Neural progenitor cell (in vitro differentiated cells): Measurements from ENCODE around the gene PPFIA3. TPM values are rescaled to one million over a fixed set of nuclear protein-coding genes. Genes with fewer than 3 reads are reported as not detected.
"Not testable (repeated sequence)": the region's sequence is repeated elsewhere in the genome, so short reads cannot be mapped to it uniquely, and the experiment has no call there.

Experiments used
- DNase-seq: peaks from one replicate; pipeline ENCODE4 v3.0.0-alpha.2; 2016; ENCODE audit warnings: low spot score
- H2AFZ ChIP-seq: fragments of 200-600 bp; sonication (generic); replicated peaks from 2 replicates; pipeline ENCODE4 v1.6.1; 2016; ENCODE audit warnings: antibody characterized with exemption
- H3F3A ChIP-seq: fragments of 200-600 bp; sonication (generic); 2 replicates; pipeline ENCODE4 v1.6.1; 2016; ENCODE audit warnings: antibody characterized with exemption, low read depth
- H3K27ac ChIP-seq: fragments of 200-600 bp; sonication (generic); 2 replicates; pipeline ENCODE4 v1.5.1; 2016; ENCODE audit warnings: mild to moderate bottlenecking
- H3K27me3 ChIP-seq: fragments of 200-600 bp; sonication (generic); 2 replicates; pipeline ENCODE4 v1.6.1; 2016; ENCODE audit warnings: mild to moderate bottlenecking, moderate library complexity
- H3K36me3 ChIP-seq: fragments of 200-600 bp; sonication (generic); 2 replicates; pipeline ENCODE4 v1.5.1; 2016
- H3K4me1 ChIP-seq: fragments of 200-600 bp; sonication (generic); 2 replicates; pipeline ENCODE4 v1.6.1; 2016; ENCODE audit warnings: mixed run types
- H3K4me2 ChIP-seq: fragments of 200-600 bp; sonication (generic); 2 replicates; pipeline ENCODE4 v1.6.1; 2016
- H3K4me3 ChIP-seq: fragments of 200-600 bp; sonication (generic); 2 replicates; pipeline ENCODE4 v1.5.1; 2016
- H3K79me2 ChIP-seq: fragments of 200-600 bp; sonication (generic); 2 replicates; pipeline ENCODE4 v1.6.1; 2016; ENCODE audit warnings: low read depth
- H3K9ac ChIP-seq: fragments of 200-600 bp; sonication (generic); 2 replicates; pipeline ENCODE4 v1.6.1; 2016
- H3K9me3 ChIP-seq: fragments of 200-600 bp; sonication (generic); 2 replicates; pipeline ENCODE4 v1.5.1; 2016; ENCODE audit warnings: low read depth
- H4K20me1 ChIP-seq: fragments of 200-600 bp; sonication (generic); 2 replicates; pipeline ENCODE4 v1.6.1; 2016; ENCODE audit warnings: low read depth
- H3K27ac Mint-ChIP-seq: 3 replicates; pipeline ENCODE4 v1.8.0; 2021; ENCODE audit warnings: mixed read lengths
- H3K27me3 Mint-ChIP-seq: 2 replicates; pipeline ENCODE4 v1.8.0; 2022; ENCODE audit warnings: low read depth, mild to moderate bottlenecking, inconsistent platforms, moderate library complexity, mixed read lengths; ENCODE audit not compliant: insufficient read depth
- H3K36me3 Mint-ChIP-seq: 3 replicates; pipeline ENCODE4 v1.8.0; 2021; ENCODE audit warnings: mixed read lengths
- H3K4me1 Mint-ChIP-seq: 3 replicates; pipeline ENCODE4 v1.8.0; 2021; ENCODE audit warnings: mixed read lengths
- H3K4me3 Mint-ChIP-seq: 3 replicates; pipeline ENCODE4 v1.8.0; 2021; ENCODE audit warnings: mild to moderate bottlenecking, moderate library complexity, mixed read lengths
- H3K9me3 Mint-ChIP-seq: 3 replicates; pipeline ENCODE4 v1.8.0; 2020; ENCODE audit warnings: mixed read lengths
- CTCF ChIP-seq: fragments of 200-600 bp; sonication (generic); IDR thresholded peaks from 2 replicates; pipeline ENCODE4 v1.5.1; 2017; ENCODE audit warnings: antibody characterized with exemption, mild to moderate bottlenecking
- EZH2 ChIP-seq: fragments of 200-600 bp; sonication (generic); IDR thresholded peaks from 2 replicates; pipeline ENCODE4 v1.6.1; 2017; ENCODE audit warnings: antibody characterized with exemption, mild to moderate bottlenecking, moderate library complexity
- EZH2phosphoT487 ChIP-seq: fragments of 200-600 bp; sonication (generic); IDR thresholded peaks from 2 replicates; pipeline ENCODE4 v1.6.1; 2017; ENCODE audit warnings: antibody characterized with exemption
- total RNA-seq: library from RNA; depleted of rRNA; stranded (reverse); fragments of >200 nt; gene quantifications from 2 replicates; pipeline ENCODE4 v1.2.3, GENCODE V29; 2015; ENCODE audit warnings: low replicate concordance

PPFIA3 gene
- total RNA-seq, 1 donor from 2014 or later, result 1.8 TPM

- Mint-ChIP-seq H3K36me3 (peaks cover 9% of the 10 kb centered on the region), H3K27ac (no peak overlapping the region), H3K27me3 (peaks cover 63% of the 10 kb centered on the region), H3K4me1 (peaks cover 2% of the 10 kb centered on the region), H3K9me3 (peaks cover 17% of the 10 kb centered on the region), H3K4me3 (peak overlapping the region; percentile 14)
- TF ChIP-seq EZH2phosphoT487 (peak; percentile 21), EZH2 (no peak), CTCF (peak; percentile 42)
- no peak overlapping the region for H3K4me2 ChIP-seq
- H3K9ac ChIP-seq, result no peak overlapping the region
- H4K20me1 ChIP-seq, result peaks cover 14% of the 10 kb centered on the region
- no peak overlapping the region for H2AFZ ChIP-seq
- no peaks in the 10 kb centered on the region for H3K9me3 ChIP-seq
- no peaks in the 10 kb centered on the region for H3K4me1 ChIP-seq
- H3F3A ChIP-seq, result peaks cover 16% of the 10 kb centered on the region
- peak; percentile 60 for DNase-seq
- H3K4me3 ChIP-seq, result no peak overlapping the region
- peaks cover 64% of the 10 kb centered on the region for H3K27me3 ChIP-seq
- H3K27ac ChIP-seq, result no peak overlapping the region
- no peaks in the 10 kb centered on the region for H3K79me2 ChIP-seq
- no peaks in the 10 kb centered on the region for H3K36me3 ChIP-seq
Observed at GRCh38 chr19:49073514-49074378, 45.6 kb upstream of the PPFIA3 start.

GRCh38 chr19:49074869-49075268 lies 44.5 kb upstream of the PPFIA3 start:
- H3K9me3 ChIP-seq, H3K4me2 ChIP-seq, H3K27ac ChIP-seq, H3K4me3 Mint-ChIP-seq, H3K4me1 Mint-ChIP-seq, H2AFZ ChIP-seq, H3K79me2 ChIP-seq, H3K36me3 Mint-ChIP-seq, H3K4me3 ChIP-seq, H3K9me3 Mint-ChIP-seq, H3K4me1 ChIP-seq, H3K27ac Mint-ChIP-seq, H3K9ac ChIP-seq, H3K36me3 ChIP-seq: not testable (repeated sequence)
- Histone ChIP-seq H4K20me1 (peaks cover 14% of the 10 kb centered on the region), H3K27me3 (peaks cover 55% of the 10 kb centered on the region), H3F3A (peaks cover 16% of the 10 kb centered on the region)
- H3K27me3 Mint-ChIP-seq, result peaks cover 54% of the 10 kb centered on the region
- DNase-seq, result peak; percentile 65
- TF ChIP-seq CTCF, result peak; percentile 64

- H3K4me3 Mint-ChIP-seq, result peak overlapping the region; percentile 5
- Histone ChIP-seq H3K4me2 (no peak overlapping the region), H3K9me3 (no peaks in the 10 kb centered on the region), H3K27ac (no peak overlapping the region), H2AFZ (no peak overlapping the region), H3K36me3 (no peaks in the 10 kb centered on the region), H3K79me2 (peaks cover 1% of the 10 kb centered on the region), H3K9ac (no peak overlapping the region), H3F3A (peaks cover 5% of the 10 kb centered on the region), H3K27me3 (peaks cover 20% of the 10 kb centered on the region), H4K20me1 (peaks cover under 1% of the 10 kb centered on the region), H3K4me1 (no peaks in the 10 kb centered on the region), H3K4me3 (no peak overlapping the region)
- H3K4me1 Mint-ChIP-seq, result peaks cover 4% of the 10 kb centered on the region
- H3K9me3 Mint-ChIP-seq, result no peaks in the 10 kb centered on the region
- no peaks in the 10 kb centered on the region for H3K36me3 Mint-ChIP-seq
- TF ChIP-seq CTCF, result no peak
- no peak for TF ChIP-seq EZH2
- no peak for TF ChIP-seq EZH2phosphoT487
- H3K27ac Mint-ChIP-seq, result no peak overlapping the region
- no peak for DNase-seq
- peaks cover 11% of the 10 kb centered on the region for H3K27me3 Mint-ChIP-seq
Observed at GRCh38 chr19:49080392-49080791, 39.0 kb upstream of the PPFIA3 start.
